Left kidney (tissue), 8 donors: ENCODE measurements around the gene HOXB3. TPM values are rescaled to one million over a fixed set of nuclear protein-coding genes. Genes with fewer than 3 reads are reported as not detected.

Source experiments
- DNase-seq: peaks from one replicate; pipeline ENCODE4 v3.0.0-alpha.2; 2013
- long read RNA-seq, 8 donors: transcript quantifications; one replicate each; lab custom pipeline, GENCODE V29; 2026
- polyA plus RNA-seq: library from polyadenylated mRNA; unstranded; fragments of 120-200 nt; gene quantifications from one replicate; pipeline ENCODE4 v1.2.1, GENCODE V29; 2013; ENCODE audit not compliant: insufficient read length

Gene HOXB3
- polyA plus RNA-seq = 224 TPM
- long read RNA-seq, donor 1, full-length matches to known transcripts = 32 of 52 reads
- long read RNA-seq, donor 1, partial matches to known transcripts = 15 of 52 reads
- long read RNA-seq, donor 1, other reads (novel, unspliced or antisense) = 5 of 52 reads
- long read RNA-seq, donor 2, full-length matches to known transcripts = 10 of 54 reads
- long read RNA-seq, donor 2, partial matches to known transcripts = 29 of 54 reads
- long read RNA-seq, donor 2, other reads (novel, unspliced or antisense) = 15 of 54 reads
- long read RNA-seq, donor 3, full-length matches to known transcripts = 7 of 18 reads
- long read RNA-seq, donor 3, partial matches to known transcripts = 11 of 18 reads
- long read RNA-seq, donor 3, other reads (novel, unspliced or antisense) = 0 of 18 reads
- long read RNA-seq, donor 4, full-length matches to known transcripts = 2 of 2 reads
- long read RNA-seq, donor 4, partial matches to known transcripts = 0 of 2 reads
- long read RNA-seq, donor 4, other reads (novel, unspliced or antisense) = 0 of 2 reads
- long read RNA-seq, donor 5, full-length matches to known transcripts = 19 of 181 reads
- long read RNA-seq, donor 5, partial matches to known transcripts = 48 of 181 reads
- long read RNA-seq, donor 5, other reads (novel, unspliced or antisense) = 114 of 181 reads
- long read RNA-seq, donor 6, full-length matches to known transcripts = 6 of 26 reads
- long read RNA-seq, donor 6, partial matches to known transcripts = 20 of 26 reads
- long read RNA-seq, donor 6, other reads (novel, unspliced or antisense) = 0 of 26 reads
- long read RNA-seq, donor 7, full-length matches to known transcripts = 30 of 70 reads
- long read RNA-seq, donor 7, partial matches to known transcripts = 33 of 70 reads
- long read RNA-seq, donor 7, other reads (novel, unspliced or antisense) = 7 of 70 reads
- long read RNA-seq, donor 8, full-length matches to known transcripts = 9 of 9 reads
- long read RNA-seq, donor 8, partial matches to known transcripts = 0 of 9 reads
- long read RNA-seq, donor 8, other reads (novel, unspliced or antisense) = 0 of 9 reads

GRCh38 chr17:48589831-48590606 is at the start of gene HOXB3:
TSS of gene HOXB3 (minus strand) at chr17:48590241. CDS start at chr17:48552474, 37,767 bp downstream.
- DNase-seq = peak; percentile 96

GRCh38 chr17:48639136-48639535 is 49.1 kb upstream of the HOXB3 start:
- DNase-seq = no peak

- DNase-seq = no peak
These were observed 47.6 kb upstream of the HOXB3 start for GRCh38 chr17:48637323-48638260.

GRCh38 chr17:48636177-48637018 is 46.4 kb upstream of the HOXB3 start:
- peak; percentile 90 for DNase-seq

GRCh38 chr17:48634493-48635208 is 44.6 kb upstream of the HOXB3 start:
- DNase-seq = no peak

- no peak for DNase-seq
These were observed 43.2 kb upstream of the HOXB3 start for GRCh38 chr17:48633266-48633677.

- no peak for DNase-seq
These were observed 42.7 kb upstream of the HOXB3 start for GRCh38 chr17:48632579-48633265.

GRCh38 chr17:48631693-48632578 is 41.9 kb upstream of the HOXB3 start:
- DNase-seq = no peak

- no peak for DNase-seq
These were observed 41.1 kb upstream of the HOXB3 start for GRCh38 chr17:48630925-48631692.

GRCh38 chr17:48630009-48630924 is 40.2 kb upstream of the HOXB3 start:
- no peak for DNase-seq

- no peak for DNase-seq
These were observed 39.3 kb upstream of the HOXB3 start for GRCh38 chr17:48629411-48629759.

- no peak for DNase-seq
These were observed 38.8 kb upstream of the HOXB3 start for GRCh38 chr17:48628649-48629410.

GRCh38 chr17:48627623-48628521 is 37.8 kb upstream of the HOXB3 start:
- DNase-seq = no peak
